Prostate gland (tissue), 2 donors: ENCODE measurements around the gene IL20RB. TPM values are rescaled to one million over a fixed set of nuclear protein-coding genes. Genes with fewer than 3 reads are reported as not detected.
"Not testable (repeated sequence)": the region's sequence is repeated elsewhere in the genome, so short reads cannot be mapped to it uniquely, and the experiment has no call there.

Source experiments
- DNase-seq: peaks from one replicate; pipeline ENCODE4 v3.0.0-alpha.2; 2019; ENCODE audit warnings: low spot score
- H3K27ac ChIP-seq, 2 donors: fragments of 200-600 bp; sonication (generic); 2 replicates each; pipeline ENCODE4 v1.5.1; 2017 to 2019
- H3K27me3 ChIP-seq: fragments of 200-600 bp; sonication (generic); replicated peaks from 2 replicates; pipeline ENCODE4 v1.5.1; 2019; ENCODE audit not compliant: insufficient read depth
- H3K36me3 ChIP-seq, 2 donors: fragments of 200-600 bp; sonication (generic); 1 replicate in 1 of 2; 2 replicates in 1 of 2; pipeline versions ENCODE4 v1.5.1 to v1.8.1; 2017 to 2019
- H3K4me1 ChIP-seq: fragments of 200-600 bp; sonication (generic); replicated peaks from 2 replicates; pipeline ENCODE4 v1.5.1; 2019
- H3K4me3 ChIP-seq, 2 donors: fragments of 200-600 bp; sonication (generic); 2 replicates each; pipeline ENCODE4 v1.5.1; 2017 to 2019
- H3K9me3 ChIP-seq: fragments of 200-600 bp; sonication (generic); 2 replicates; pipeline ENCODE4 v1.5.1; 2017
- POLR2A ChIP-seq: fragments of 450-650 bp; IDR thresholded peaks from one replicate; pipeline ENCODE4 v1.6.1; 2016; ENCODE audit warnings: antibody characterized with exemption, mild to moderate bottlenecking
- POLR2AphosphoS5 ChIP-seq: sonication (generic); formaldehyde crosslinking; IDR thresholded peaks from one replicate; pipeline ENCODE4 v1.6.1; 2017; ENCODE audit warnings: antibody characterized with exemption
- WGBS: methylation state at CpG from one replicate; pipeline ENCODE4 v1.1.5; 2018; 5-methylcytosine and 5-hydroxymethylcytosine counted together
- intact Hi-C: fragments of 100-400 bp; cut with DNase I; formaldehyde crosslinking; loops from one replicate; pipeline ENCODE4 v1.14.2; 2022
- total RNA-seq, 2 donors: library from RNA; depleted of rRNA; stranded (reverse); fragments of >200 nt; gene quantifications; one replicate each; pipeline ENCODE4 v1.1.0, GENCODE V29; 2016
- TF ChIP-seq, protein P1 (sequence below), 4 experiments: fragments of 200-600 bp in 2 of 4; fragments of 450-650 bp in 2 of 4; sonication (generic) in 2 of 4; IDR thresholded peaks; 1 replicate in 3 of 4; 2 replicates in 1 of 4; pipeline ENCODE4 v1.5.1; 2016 to 2019; ENCODE audit warnings: antibody characterized with exemption in 4 of 4, mild to moderate bottlenecking in 2 of 4, moderate library complexity in 2 of 4

Gene IL20RB
- total RNA-seq, 2 donors from 2014 or later = 0.14 to 2.5 TPM

DNA sequence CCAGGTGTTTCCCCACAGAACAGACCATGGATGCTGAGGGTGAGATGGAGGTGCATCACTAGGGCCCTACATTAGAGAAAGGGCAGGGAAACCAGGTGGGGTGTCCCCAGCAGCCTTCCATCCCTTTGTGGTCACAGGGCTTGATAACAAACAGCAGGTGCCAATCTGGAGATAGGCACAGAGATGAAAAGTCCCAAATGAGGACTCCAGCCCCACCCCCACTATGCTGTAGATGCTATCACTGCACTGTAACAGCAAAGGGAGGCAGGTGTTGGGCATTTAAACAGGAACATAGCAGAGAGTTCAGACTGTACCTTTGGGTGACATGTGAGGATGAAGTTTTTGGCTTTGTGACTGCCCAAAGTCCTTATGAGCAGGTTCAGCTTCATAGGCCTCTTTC is 21.4 kb downstream of the IL20RB start:
- Histone ChIP-seq H3K4me3 (no peak overlapping the region), H3K27ac (no peak overlapping the region), H3K4me1 (no peaks in the 10 kb centered on the region), H3K36me3 (no peaks in the 10 kb centered on the region), H3K9me3 (no peaks in the 10 kb centered on the region), H3K27me3 (no peaks in the 10 kb centered on the region)
- TF ChIP-seq POLR2AphosphoS5 = no peak
- DNase-seq = no peak
- intact Hi-C loops = no loop called here

DNA sequence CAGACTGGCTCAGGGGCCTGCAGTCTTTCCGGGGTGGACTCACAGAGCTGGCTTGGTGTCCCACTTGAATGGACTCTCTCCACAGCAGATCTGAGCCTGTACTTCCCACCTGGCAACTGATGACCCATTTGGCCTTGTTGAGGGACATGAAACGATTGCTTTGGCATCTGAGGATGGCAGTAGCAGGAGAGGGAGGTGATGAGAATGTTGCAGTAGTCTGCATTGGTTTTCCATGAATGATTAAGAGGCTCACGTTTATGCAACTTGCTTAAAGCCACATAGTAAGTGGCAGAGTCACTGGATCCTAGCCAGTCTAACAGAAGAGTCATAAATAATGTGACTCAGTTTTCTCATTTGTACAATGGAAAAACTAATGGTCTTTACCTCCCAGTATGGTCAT is 21.9 kb downstream of the IL20RB start:
- no peaks in the 10 kb centered on the region for H3K9me3 ChIP-seq
- WGBS = 77% methylated on average over 3 of the region's 3 CpGs
- no peak overlapping the region for H3K4me3 ChIP-seq
- no peaks in the 10 kb centered on the region for H3K27me3 ChIP-seq
- no peak overlapping the region for H3K27ac ChIP-seq
- no peaks in the 10 kb centered on the region for H3K4me1 ChIP-seq
- no peaks in the 10 kb centered on the region for H3K36me3 ChIP-seq
- TF ChIP-seq POLR2AphosphoS5 (no peak), POLR2A (no peak)
- TF ChIP-seq, protein P1, sequence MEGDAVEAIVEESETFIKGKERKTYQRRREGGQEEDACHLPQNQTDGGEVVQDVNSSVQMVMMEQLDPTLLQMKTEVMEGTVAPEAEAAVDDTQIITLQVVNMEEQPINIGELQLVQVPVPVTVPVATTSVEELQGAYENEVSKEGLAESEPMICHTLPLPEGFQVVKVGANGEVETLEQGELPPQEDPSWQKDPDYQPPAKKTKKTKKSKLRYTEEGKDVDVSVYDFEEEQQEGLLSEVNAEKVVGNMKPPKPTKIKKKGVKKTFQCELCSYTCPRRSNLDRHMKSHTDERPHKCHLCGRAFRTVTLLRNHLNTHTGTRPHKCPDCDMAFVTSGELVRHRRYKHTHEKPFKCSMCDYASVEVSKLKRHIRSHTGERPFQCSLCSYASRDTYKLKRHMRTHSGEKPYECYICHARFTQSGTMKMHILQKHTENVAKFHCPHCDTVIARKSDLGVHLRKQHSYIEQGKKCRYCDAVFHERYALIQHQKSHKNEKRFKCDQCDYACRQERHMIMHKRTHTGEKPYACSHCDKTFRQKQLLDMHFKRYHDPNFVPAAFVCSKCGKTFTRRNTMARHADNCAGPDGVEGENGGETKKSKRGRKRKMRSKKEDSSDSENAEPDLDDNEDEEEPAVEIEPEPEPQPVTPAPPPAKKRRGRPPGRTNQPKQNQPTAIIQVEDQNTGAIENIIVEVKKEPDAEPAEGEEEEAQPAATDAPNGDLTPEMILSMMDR (IDR thresholded peaks at IDR 0.05) = no peak
- intact Hi-C loops = no loop called here
- no peak for DNase-seq

DNA sequence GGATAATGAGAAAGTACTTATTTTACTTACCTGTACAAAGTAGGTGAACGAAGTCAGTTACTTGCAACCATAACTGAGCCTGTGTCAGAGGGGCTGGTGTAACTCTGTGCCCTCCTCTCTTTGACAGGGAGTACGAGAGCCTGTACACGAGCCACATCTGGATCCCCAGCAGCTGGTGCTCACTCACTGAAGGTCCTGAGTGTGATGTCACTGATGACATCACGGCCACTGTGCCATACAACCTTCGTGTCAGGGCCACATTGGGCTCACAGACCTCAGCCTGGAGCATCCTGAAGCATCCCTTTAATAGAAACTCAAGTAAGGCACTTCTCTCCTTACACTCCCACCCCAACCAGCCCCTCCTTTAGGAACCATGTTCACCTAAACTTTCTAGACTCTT is 24.2 kb downstream of the IL20RB start:
- no peaks in the 10 kb centered on the region for H3K27me3 ChIP-seq
- intact Hi-C loops = no loop called here
- no peak for DNase-seq
- H3K9me3 ChIP-seq = no peaks in the 10 kb centered on the region
- no peaks in the 10 kb centered on the region for H3K36me3 ChIP-seq
- no peak overlapping the region for H3K27ac ChIP-seq
- WGBS = 87% methylated on average over 5 of the region's 5 CpGs
- TF ChIP-seq, protein P1 (IDR thresholded peaks at IDR 0.05) = no peak
- TF ChIP-seq POLR2AphosphoS5 (no peak), POLR2A (no peak)
- H3K4me1 ChIP-seq = no peaks in the 10 kb centered on the region
- no peak overlapping the region for H3K4me3 ChIP-seq

DNA sequence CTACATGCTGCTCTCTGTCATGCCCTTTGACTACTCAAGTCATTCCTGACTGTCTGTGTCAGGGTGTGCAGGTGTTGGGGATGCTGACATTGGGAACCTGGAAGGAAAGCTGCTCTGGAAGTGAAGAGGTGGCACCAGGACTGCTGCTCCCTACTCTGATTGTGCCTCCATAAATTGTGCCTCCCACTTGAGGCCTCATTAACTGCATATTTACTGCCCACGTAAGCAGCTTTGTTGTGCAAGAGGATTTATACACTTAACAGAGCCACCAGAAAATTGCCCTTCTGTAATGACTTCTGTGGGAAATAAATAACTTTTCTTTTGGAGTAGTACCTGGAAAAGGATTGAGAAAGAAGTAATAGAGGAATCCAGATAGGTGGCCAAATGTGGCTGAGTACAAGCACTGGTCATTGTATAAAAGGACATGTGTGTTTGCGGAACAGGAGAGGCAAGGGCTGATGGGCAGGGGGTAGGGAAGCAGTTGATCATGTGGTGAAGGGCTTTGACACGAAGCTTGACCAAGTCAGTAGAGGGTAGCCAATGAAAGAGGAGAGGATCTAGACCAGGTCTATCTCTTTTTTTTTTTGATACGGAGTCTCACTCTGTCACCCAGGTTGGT is 24.8 kb downstream of the IL20RB start:
- no peak for DNase-seq
- TF ChIP-seq, protein P1 (IDR thresholded peaks at IDR 0.05) = no peak
- TF ChIP-seq POLR2AphosphoS5 (no peak), POLR2A (no peak)
- Histone ChIP-seq H3K9me3 (no peaks in the 10 kb centered on the region), H3K4me1 (no peaks in the 10 kb centered on the region), H3K36me3 (no peaks in the 10 kb centered on the region), H3K27ac (no peak overlapping the region), H3K27me3 (no peaks in the 10 kb centered on the region), H3K4me3 (no peak overlapping the region)
- intact Hi-C loops = no loop called here
- 77% methylated on average over 4 of the region's 4 CpGs for WGBS

DNA sequence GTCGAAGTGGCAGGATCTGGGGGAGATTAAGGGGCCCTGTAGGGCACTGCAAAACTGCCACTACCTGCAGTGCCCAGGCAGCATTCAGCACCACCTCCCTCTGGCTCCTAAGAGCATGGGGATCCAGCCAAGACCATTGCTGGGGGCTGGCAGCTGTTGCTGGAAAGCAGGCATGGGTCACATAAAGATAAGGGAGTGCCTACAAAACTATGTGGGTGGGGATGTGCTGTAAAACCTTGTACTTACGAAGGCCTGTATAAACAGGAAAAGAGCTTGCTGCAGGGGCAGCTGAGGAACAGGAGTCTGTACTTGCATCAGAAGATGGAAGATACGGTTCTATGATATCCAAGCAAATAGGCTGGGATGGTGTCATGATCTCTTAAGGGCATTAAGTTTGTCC is 27.1 kb downstream of the IL20RB start:
- no peaks in the 10 kb centered on the region for H3K9me3 ChIP-seq
- no peaks in the 10 kb centered on the region for H3K4me1 ChIP-seq
- no peak overlapping the region for H3K4me3 ChIP-seq
- TF ChIP-seq, protein P1 (IDR thresholded peaks at IDR 0.05) = peak in 1 of 4 experiments; percentile 6
- TF ChIP-seq POLR2AphosphoS5 (peak; percentile 93), POLR2A (peak; percentile 53)
- no peaks in the 10 kb centered on the region for H3K36me3 ChIP-seq
- peak; percentile 87 for DNase-seq
- H3K27me3 ChIP-seq = no peaks in the 10 kb centered on the region
- H3K27ac ChIP-seq = peak overlapping the region in 1 of 2 donors; percentile 46
- intact Hi-C loops = no loop called here
- 36% methylated on average over 3 of the region's 3 CpGs for WGBS

DNA sequence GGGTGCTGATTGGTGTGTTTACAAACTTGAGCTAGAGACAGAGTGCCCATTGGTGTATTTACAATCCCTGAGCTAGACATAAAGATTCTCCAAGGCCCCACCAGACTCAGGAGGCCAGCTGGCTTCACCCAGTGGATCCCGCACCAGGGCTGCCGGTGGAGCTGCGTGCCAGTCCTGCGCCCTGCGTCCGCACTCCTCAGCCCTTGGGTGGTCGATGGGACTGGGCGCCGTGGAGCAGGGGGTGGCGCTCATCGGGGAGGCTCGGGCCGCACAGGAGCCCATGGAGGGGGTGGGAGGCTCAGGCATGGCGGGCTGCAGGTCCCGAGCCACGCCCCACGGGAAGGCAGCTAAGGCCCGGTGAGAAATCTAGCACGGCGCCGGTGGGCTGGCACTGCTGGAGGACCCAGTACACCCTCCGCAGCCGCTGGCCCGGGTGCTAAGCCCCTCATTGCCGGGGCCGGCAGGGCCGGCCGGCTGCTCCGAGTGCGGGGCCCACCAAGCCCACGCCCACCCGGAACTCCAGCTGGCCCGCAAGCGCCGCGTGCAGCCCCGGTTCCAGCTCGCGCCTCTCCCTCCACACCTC is 29.7 kb downstream of the IL20RB start:
- H3K4me3 ChIP-seq, intact Hi-C loops, H3K4me1 ChIP-seq, H3K9me3 ChIP-seq, H3K27me3 ChIP-seq, H3K36me3 ChIP-seq, DNase-seq, H3K27ac ChIP-seq: not testable (repeated sequence)
- over 99% methylated on average over 37 of the region's 39 CpGs for WGBS
